GM23248 (cell line): ENCODE data around the gene CYP4A11. TPM values are rescaled to one million over a fixed set of nuclear protein-coding genes. Genes with fewer than 3 reads are reported as not detected.
"Not testable (repeated sequence)": the region's sequence is repeated elsewhere in the genome, so short reads cannot be mapped to it uniquely, and the experiment has no call there.

ENCODE experiments used
- DNase-seq: peaks from one replicate; pipeline ENCODE4 v3.0.0-alpha.2; 2015
- H2AFZ ChIP-seq: fragments of 200-600 bp; sonication (generic); 2 replicates; pipeline ENCODE4 v1.6.1; 2016; ENCODE audit warnings: antibody characterized with exemption
- H3F3A ChIP-seq: fragments of 200-600 bp; sonication (generic); 2 replicates; pipeline ENCODE4 v1.6.1; 2016; ENCODE audit warnings: mild to moderate bottlenecking, antibody characterized with exemption, mixed run types; ENCODE audit not compliant: insufficient read depth
- H3K27ac ChIP-seq: fragments of 200-600 bp; sonication (generic); 2 replicates; pipeline ENCODE4 v1.5.1; 2016; ENCODE audit warnings: mild to moderate bottlenecking
- H3K27me3 ChIP-seq: fragments of 200-600 bp; sonication (generic); replicated peaks from 2 replicates; pipeline ENCODE4 v1.6.1; 2016; ENCODE audit warnings: mild to moderate bottlenecking; ENCODE audit not compliant: insufficient read depth
- H3K36me3 ChIP-seq: fragments of 200-600 bp; sonication (generic); 2 replicates; pipeline ENCODE4 v1.6.1; 2016; ENCODE audit warnings: low read depth, mild to moderate bottlenecking
- H3K4me1 ChIP-seq: fragments of 200-600 bp; sonication (generic); 2 replicates; pipeline ENCODE4 v1.6.1; 2016; ENCODE audit warnings: mild to moderate bottlenecking; ENCODE audit not compliant: insufficient read depth
- H3K4me2 ChIP-seq: fragments of 200-600 bp; sonication (generic); one replicate; pipeline ENCODE4 v1.6.1; 2016; ENCODE audit warnings: mild to moderate bottlenecking; ENCODE audit not compliant: unreplicated experiment
- H3K4me3 ChIP-seq: fragments of 200-600 bp; sonication (generic); 2 replicates; pipeline ENCODE4 v1.5.1; 2016; ENCODE audit warnings: mild to moderate bottlenecking
- H3K79me2 ChIP-seq: fragments of 200-600 bp; sonication (generic); 2 replicates; pipeline ENCODE4 v1.6.1; 2016; ENCODE audit warnings: mild to moderate bottlenecking; ENCODE audit not compliant: insufficient read depth
- H3K9ac ChIP-seq: fragments of 200-600 bp; sonication (generic); 2 replicates; pipeline ENCODE4 v1.6.1; 2016; ENCODE audit warnings: mild to moderate bottlenecking
- H3K9me2 ChIP-seq: fragments of 200-600 bp; sonication (generic); 2 replicates; pipeline ENCODE4 v1.6.1; 2016; ENCODE audit warnings: mixed run types, mild to moderate bottlenecking, moderate library complexity; ENCODE audit not compliant: insufficient read depth
- H3K9me3 ChIP-seq: fragments of 200-600 bp; sonication (generic); one replicate; pipeline ENCODE4 v1.6.1; 2017; ENCODE audit warnings: low read depth
- H4K20me1 ChIP-seq: fragments of 200-600 bp; sonication (generic); 2 replicates; pipeline ENCODE4 v1.6.0; 2016; ENCODE audit not compliant: insufficient read depth
- EZH2 ChIP-seq: fragments of 200-600 bp; sonication (generic); IDR thresholded peaks from 2 replicates; pipeline ENCODE4 v1.6.1; 2018; ENCODE audit warnings: antibody characterized with exemption, mild to moderate bottlenecking; ENCODE audit not compliant: insufficient read depth, poor library complexity, severe bottlenecking
- EZH2phosphoT487 ChIP-seq: fragments of 200-600 bp; sonication (generic); IDR thresholded peaks from 2 replicates; pipeline ENCODE4 v1.6.1; 2018; ENCODE audit warnings: antibody characterized with exemption, moderate library complexity, mild to moderate bottlenecking, low read depth; ENCODE audit not compliant: insufficient read depth
- WGBS, 2 experiments: methylation state at CpG; one replicate each; pipeline ENCODE4 v1.1.6; 2015 to 2017; ENCODE audit warnings: low lambda C conversion rate in 2 of 2, low coverage in 1 of 2; ENCODE audit errors: missing lambda C conversion rate in 2 of 2; 5-methylcytosine and 5-hydroxymethylcytosine counted together
- in situ Hi-C: fragments of 300-500 bp; cut with MboI; formaldehyde crosslinking; loops from 2 replicates; pipeline ENCODE4 v1.15.0; 2020
- polyA plus RNA-seq: library from polyadenylated mRNA; unstranded; fragments of >200 nt; fragmentation: Nextera tagmentation; extraction: Ambion mirVana; gene quantifications from 2 replicates; pipeline ENCODE4 v1.2.1, GENCODE V29; 2016
- total RNA-seq: library from RNA; depleted of rRNA; stranded (reverse); fragments of >200 nt; shearing (Covaris generic); gene quantifications from 2 replicates; pipeline ENCODE4 v1.2.3, GENCODE V29; 2014

Gene CYP4A11
- total and polyA plus RNA-seq, 2 experiments from 2014 or later = not detected

- no peak overlapping the region for H3K27ac ChIP-seq
- no peak overlapping the region for H3K4me3 ChIP-seq
- H3K27me3 ChIP-seq = no peaks in the 10 kb centered on the region
- H2AFZ ChIP-seq = no peak overlapping the region
- H3F3A ChIP-seq = no peaks in the 10 kb centered on the region
- H3K4me1 ChIP-seq = no peaks in the 10 kb centered on the region
- H4K20me1 ChIP-seq = no peaks in the 10 kb centered on the region
- no peak overlapping the region for H3K9ac ChIP-seq
- no peaks in the 10 kb centered on the region for H3K9me2 ChIP-seq
- in situ Hi-C loops = no loop called here
- H3K36me3 ChIP-seq = no peaks in the 10 kb centered on the region
- TF ChIP-seq EZH2 = no peak
- TF ChIP-seq EZH2phosphoT487 = no peak
- H3K79me2 ChIP-seq = no peaks in the 10 kb centered on the region
- no peak for DNase-seq
- no peak overlapping the region for H3K4me2 ChIP-seq
- WGBS, 2 experiments = 28 to 31% methylated on average over 5 of the region's 5 CpGs
- no peaks in the 10 kb centered on the region for H3K9me3 ChIP-seq
These were observed 27.8 kb upstream of the CYP4A11 start for GRCh38 chr1:46969014-46969619.

GRCh38 chr1:46962272-46962671 lies 21.0 kb upstream of the CYP4A11 start:
- H3K27me3 ChIP-seq, H3K9ac ChIP-seq, H3K4me3 ChIP-seq, H3K9me3 ChIP-seq, DNase-seq, H3K4me1 ChIP-seq, H3K27ac ChIP-seq, H3K79me2 ChIP-seq, H3K9me2 ChIP-seq, in situ Hi-C loops, H2AFZ ChIP-seq, H3K36me3 ChIP-seq, H4K20me1 ChIP-seq, H3K4me2 ChIP-seq, H3F3A ChIP-seq: not testable (repeated sequence)
- WGBS, 2 experiments = 16 to 17% methylated on average over 4 of the region's 4 CpGs

DNA sequence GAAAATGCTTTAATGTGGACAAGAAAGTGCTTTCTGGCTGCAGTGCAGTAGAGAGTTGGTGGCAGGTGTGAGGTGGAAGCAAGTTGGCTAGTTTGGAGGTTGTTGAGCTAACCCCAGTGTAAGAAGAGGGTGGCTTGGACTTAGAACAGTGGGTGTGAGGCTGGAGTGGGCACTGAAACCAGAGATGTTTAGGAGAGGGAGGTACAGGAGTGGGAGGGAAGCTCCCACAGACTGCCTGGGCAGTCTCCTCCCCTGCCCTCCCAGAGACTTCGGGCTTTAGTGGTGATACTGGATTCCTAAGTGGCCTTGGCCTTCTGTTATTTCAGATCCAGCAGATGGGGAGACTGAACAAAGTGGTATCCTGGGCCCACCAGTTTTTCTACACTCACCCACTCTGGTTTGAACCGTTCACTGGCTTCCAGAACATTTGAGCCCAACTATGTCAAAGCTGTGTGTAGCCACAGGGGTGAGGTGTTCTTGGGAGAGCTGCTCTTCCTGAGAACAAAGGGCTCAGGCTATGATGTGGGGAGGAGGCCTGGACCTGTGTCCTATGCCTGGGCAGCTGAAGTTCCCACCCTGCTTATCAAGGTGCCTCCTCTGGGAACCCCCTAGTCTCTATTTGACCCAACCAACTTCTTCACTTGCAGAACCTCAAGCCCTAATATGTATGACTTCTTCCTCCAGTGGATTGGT lies 19.9 kb upstream of the CYP4A11 start:
- H3K4me2 ChIP-seq = no peak overlapping the region
- H3K36me3 ChIP-seq = no peaks in the 10 kb centered on the region
- 8% methylated on average over 2 of the region's 2 CpGs for WGBS, 2 experiments
- no peaks in the 10 kb centered on the region for H4K20me1 ChIP-seq
- no peak for DNase-seq
- H3K4me3 ChIP-seq = no peak overlapping the region
- H3F3A ChIP-seq = no peaks in the 10 kb centered on the region
- no peaks in the 10 kb centered on the region for H3K9me3 ChIP-seq
- H3K9me2 ChIP-seq = no peaks in the 10 kb centered on the region
- no peaks in the 10 kb centered on the region for H3K27me3 ChIP-seq
- TF ChIP-seq EZH2 (no peak), EZH2phosphoT487 (no peak)
- in situ Hi-C loops = no loop called here
- H3K27ac ChIP-seq = no peak overlapping the region
- no peaks in the 10 kb centered on the region for H3K79me2 ChIP-seq
- no peak overlapping the region for H3K9ac ChIP-seq
- no peak overlapping the region for H2AFZ ChIP-seq
- no peaks in the 10 kb centered on the region for H3K4me1 ChIP-seq

DNA sequence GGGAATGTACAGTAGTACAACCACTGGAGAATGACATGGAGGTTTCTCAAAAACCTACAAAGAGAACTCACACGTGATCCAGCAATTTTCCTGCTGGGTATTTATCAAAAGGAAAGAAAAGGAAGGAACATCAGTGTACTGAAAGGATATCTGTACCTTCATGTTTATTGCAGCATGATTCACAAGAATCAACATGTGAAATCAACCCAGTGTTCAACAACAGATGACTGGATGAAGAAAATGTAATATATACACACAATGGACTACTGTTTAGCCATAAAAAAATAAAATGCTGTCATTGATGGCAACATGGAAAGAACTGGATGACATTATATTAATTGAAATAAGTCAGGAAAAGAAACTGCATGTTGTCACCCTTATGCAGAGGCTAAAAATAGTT lies 19.0 kb upstream of the CYP4A11 start:
- H3K4me1 ChIP-seq = no peaks in the 10 kb centered on the region
- H3F3A ChIP-seq = no peaks in the 10 kb centered on the region
- DNase-seq = no peak
- no peak overlapping the region for H2AFZ ChIP-seq
- in situ Hi-C loops = no loop called here
- no peak overlapping the region for H3K4me3 ChIP-seq
- H4K20me1 ChIP-seq = no peaks in the 10 kb centered on the region
- H3K9me2 ChIP-seq = no peaks in the 10 kb centered on the region
- H3K9me3 ChIP-seq = no peaks in the 10 kb centered on the region
- no peak overlapping the region for H3K4me2 ChIP-seq
- 3 to 6% methylated on average over 1 of the region's 1 CpG for WGBS, 2 experiments
- H3K36me3 ChIP-seq = no peaks in the 10 kb centered on the region
- no peak overlapping the region for H3K27ac ChIP-seq
- no peaks in the 10 kb centered on the region for H3K27me3 ChIP-seq
- H3K79me2 ChIP-seq = no peaks in the 10 kb centered on the region
- TF ChIP-seq EZH2phosphoT487 (no peak), EZH2 (no peak)
- no peak overlapping the region for H3K9ac ChIP-seq

DNA sequence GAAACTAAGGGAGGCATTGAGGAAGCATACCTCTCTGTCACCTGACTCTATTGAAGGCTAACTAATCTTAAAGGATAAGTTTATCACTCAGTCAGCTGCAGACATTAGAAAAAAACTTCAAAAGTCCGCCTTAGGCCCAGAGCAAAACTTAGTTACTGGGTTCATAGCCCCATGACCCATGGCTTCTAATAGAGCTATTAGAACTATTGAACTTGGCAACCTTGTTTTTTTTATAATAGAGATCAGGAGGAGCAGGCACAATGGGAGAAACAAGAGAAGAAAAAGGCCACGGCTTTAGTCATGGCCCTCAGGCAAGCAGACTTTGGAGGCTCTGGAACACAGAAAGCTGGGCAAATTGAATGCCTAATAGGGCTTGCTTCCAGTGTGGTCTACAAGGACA lies 13.8 kb upstream of the CYP4A11 start:
- H3F3A ChIP-seq, H4K20me1 ChIP-seq, H3K4me1 ChIP-seq, DNase-seq, H3K4me2 ChIP-seq, H3K27me3 ChIP-seq, H3K9me3 ChIP-seq, H3K9me2 ChIP-seq, H3K36me3 ChIP-seq, H3K79me2 ChIP-seq, H3K27ac ChIP-seq, H3K4me3 ChIP-seq, H3K9ac ChIP-seq, H2AFZ ChIP-seq, in situ Hi-C loops: not testable (repeated sequence)
- WGBS, 2 experiments = 0 to 3% methylated on average over 2 of the region's 2 CpGs

GRCh38 chr1:46953847-46954246 lies 12.6 kb upstream of the CYP4A11 start:
- H3K36me3 ChIP-seq, H3K4me3 ChIP-seq, H3K9me3 ChIP-seq, H3K9ac ChIP-seq, H3K27me3 ChIP-seq, DNase-seq, H4K20me1 ChIP-seq, H3K9me2 ChIP-seq, H3K79me2 ChIP-seq, H3K27ac ChIP-seq, H3F3A ChIP-seq, H2AFZ ChIP-seq, H3K4me2 ChIP-seq, in situ Hi-C loops, H3K4me1 ChIP-seq: not testable (repeated sequence)
- WGBS, 2 experiments = 29 to 35% methylated on average over 2 of the region's 2 CpGs

GRCh38 chr1:46949417-46949666 lies 8.1 kb upstream of the CYP4A11 start:
- H3K27me3 ChIP-seq, H3K9me3 ChIP-seq, H3K36me3 ChIP-seq, H3K9me2 ChIP-seq, H3F3A ChIP-seq, in situ Hi-C loops, H3K4me3 ChIP-seq, H3K79me2 ChIP-seq, H3K9ac ChIP-seq, H2AFZ ChIP-seq, H4K20me1 ChIP-seq, H3K27ac ChIP-seq, H3K4me2 ChIP-seq, DNase-seq, H3K4me1 ChIP-seq: not testable (repeated sequence)
- WGBS, 2 experiments = 63 to 100% methylated on average over 1 of the region's 1 CpG
